Smooth muscle cell (in vitro differentiated cells): Measurements from ENCODE around the gene TAOK3. TPM values are rescaled to one million over a fixed set of nuclear protein-coding genes. Genes with fewer than 3 reads are reported as not detected.
A peak's percentile ranks its signal among the peaks of the same experiment; 100 is the strongest.

Experiments
- DNase-seq: peaks from one replicate; lab custom pipeline; 2025; ENCODE audit not compliant: unreplicated experiment; lab: John Stamatoyannopoulos, UW
- H2AFZ ChIP-seq: fragments of 200-600 bp; sonication (generic); 2 replicates; pipeline ENCODE4 v1.6.0; 2016; ENCODE audit warnings: antibody characterized with exemption, low read depth, mild to moderate bottlenecking
- H3F3A ChIP-seq: fragments of 200-600 bp; sonication (generic); 2 replicates; pipeline ENCODE4 v1.6.0; 2017; ENCODE audit warnings: antibody characterized with exemption, low read depth
- H3K27ac ChIP-seq: fragments of 200-600 bp; sonication (generic); 2 replicates; pipeline ENCODE4 v1.5.1; 2016; ENCODE audit warnings: low read depth, mild to moderate bottlenecking
- H3K27me3 ChIP-seq: fragments of 200-600 bp; sonication (generic); 2 replicates; pipeline ENCODE4 v1.6.1; 2016; ENCODE audit warnings: low read depth, mild to moderate bottlenecking
- H3K36me3 ChIP-seq: fragments of 200-600 bp; sonication (generic); 2 replicates; pipeline ENCODE4 v1.5.1; 2016; ENCODE audit warnings: low read depth
- H3K4me1 ChIP-seq: fragments of 200-600 bp; sonication (generic); 2 replicates; pipeline ENCODE4 v1.5.1; 2016; ENCODE audit warnings: low read depth
- H3K4me2 ChIP-seq: fragments of 200-600 bp; sonication (generic); 2 replicates; pipeline ENCODE4 v1.6.0; 2016; ENCODE audit warnings: mild to moderate bottlenecking
- H3K4me3 ChIP-seq: fragments of 200-600 bp; sonication (generic); 2 replicates; pipeline ENCODE4 v1.5.1; 2016; ENCODE audit warnings: mild to moderate bottlenecking
- H3K79me2 ChIP-seq: fragments of 200-600 bp; sonication (generic); 2 replicates; pipeline ENCODE4 v1.6.0; 2016; ENCODE audit warnings: low read depth, mild to moderate bottlenecking
- H3K9ac ChIP-seq: fragments of 200-600 bp; sonication (generic); 2 replicates; pipeline ENCODE4 v1.6.0; 2016; ENCODE audit warnings: low read depth
- H3K9me3 ChIP-seq: fragments of 200-600 bp; sonication (generic); replicated peaks from 2 replicates; pipeline ENCODE4 v1.5.1; 2016; ENCODE audit warnings: low read depth
- H4K20me1 ChIP-seq: fragments of 200-600 bp; sonication (generic); 2 replicates; pipeline ENCODE4 v1.6.0; 2016; ENCODE audit warnings: low read depth
- WGBS: methylation state at CpG from one replicate; pipeline ENCODE4 v1.1.7; 2016; ENCODE audit warnings: low lambda C conversion rate; 5-methylcytosine and 5-hydroxymethylcytosine counted together
- polyA plus RNA-seq: library from polyadenylated mRNA; unstranded; fragments of >200 nt; fragmentation: Nextera tagmentation; extraction: Ambion mirVana; gene quantifications from 2 replicates; pipeline ENCODE4 v1.2.1, GENCODE V29; 2016
- total RNA-seq: library from RNA; depleted of rRNA; stranded (reverse); fragments of >200 nt; gene quantifications from 2 replicates; pipeline ENCODE4 v1.2.3, GENCODE V29; 2014
- TF ChIP-seq, protein P1 (sequence below): fragments of 200-600 bp; sonication (generic); IDR thresholded peaks from 2 replicates; pipeline ENCODE4 v1.5.1; 2017; ENCODE audit warnings: borderline replicate concordance, mild to moderate bottlenecking, antibody characterized with exemption; ENCODE audit not compliant: insufficient read depth, poor library complexity, severe bottlenecking

Gene TAOK3
- total and polyA plus RNA-seq, 2 experiments from 2014 or later: 7.3 to 7.9 TPM

DNA sequence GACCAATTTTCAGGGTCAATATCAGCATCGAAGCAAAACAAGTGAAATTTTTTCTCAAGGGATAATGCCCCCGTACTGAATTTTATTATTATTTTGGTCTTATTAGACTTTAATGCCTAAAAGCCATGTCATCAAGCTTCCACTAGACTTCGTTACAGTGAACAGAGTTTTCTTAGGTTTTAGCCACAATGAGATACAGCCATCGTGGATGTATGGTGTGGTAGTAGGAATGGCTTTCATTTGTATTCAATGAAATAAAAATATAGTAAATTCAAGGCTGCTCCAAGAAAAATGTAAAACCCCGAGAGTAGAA lies 11.7 kb downstream of the TAOK3 start:
- H3K9ac ChIP-seq: no peak overlapping the region
- no peaks in the 10 kb centered on the region for H3K4me1 ChIP-seq
- H3K27me3 ChIP-seq: no peaks in the 10 kb centered on the region
- H3K4me3 ChIP-seq: no peak overlapping the region
- no peak overlapping the region for H2AFZ ChIP-seq
- no peaks in the 10 kb centered on the region for H4K20me1 ChIP-seq
- peak overlapping the region; percentile 31 for H3K4me2 ChIP-seq
- TF ChIP-seq, protein P1, sequence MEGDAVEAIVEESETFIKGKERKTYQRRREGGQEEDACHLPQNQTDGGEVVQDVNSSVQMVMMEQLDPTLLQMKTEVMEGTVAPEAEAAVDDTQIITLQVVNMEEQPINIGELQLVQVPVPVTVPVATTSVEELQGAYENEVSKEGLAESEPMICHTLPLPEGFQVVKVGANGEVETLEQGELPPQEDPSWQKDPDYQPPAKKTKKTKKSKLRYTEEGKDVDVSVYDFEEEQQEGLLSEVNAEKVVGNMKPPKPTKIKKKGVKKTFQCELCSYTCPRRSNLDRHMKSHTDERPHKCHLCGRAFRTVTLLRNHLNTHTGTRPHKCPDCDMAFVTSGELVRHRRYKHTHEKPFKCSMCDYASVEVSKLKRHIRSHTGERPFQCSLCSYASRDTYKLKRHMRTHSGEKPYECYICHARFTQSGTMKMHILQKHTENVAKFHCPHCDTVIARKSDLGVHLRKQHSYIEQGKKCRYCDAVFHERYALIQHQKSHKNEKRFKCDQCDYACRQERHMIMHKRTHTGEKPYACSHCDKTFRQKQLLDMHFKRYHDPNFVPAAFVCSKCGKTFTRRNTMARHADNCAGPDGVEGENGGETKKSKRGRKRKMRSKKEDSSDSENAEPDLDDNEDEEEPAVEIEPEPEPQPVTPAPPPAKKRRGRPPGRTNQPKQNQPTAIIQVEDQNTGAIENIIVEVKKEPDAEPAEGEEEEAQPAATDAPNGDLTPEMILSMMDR: no peak
- H3K9me3 ChIP-seq: no peaks in the 10 kb centered on the region
- H3K79me2 ChIP-seq: no peaks in the 10 kb centered on the region
- H3K27ac ChIP-seq: peak overlapping the region; percentile 50
- WGBS: 61% methylated on average over 5 of the region's 5 CpGs
- H3F3A ChIP-seq: no peaks in the 10 kb centered on the region
- no peak for DNase-seq
- no peaks in the 10 kb centered on the region for H3K36me3 ChIP-seq

DNA sequence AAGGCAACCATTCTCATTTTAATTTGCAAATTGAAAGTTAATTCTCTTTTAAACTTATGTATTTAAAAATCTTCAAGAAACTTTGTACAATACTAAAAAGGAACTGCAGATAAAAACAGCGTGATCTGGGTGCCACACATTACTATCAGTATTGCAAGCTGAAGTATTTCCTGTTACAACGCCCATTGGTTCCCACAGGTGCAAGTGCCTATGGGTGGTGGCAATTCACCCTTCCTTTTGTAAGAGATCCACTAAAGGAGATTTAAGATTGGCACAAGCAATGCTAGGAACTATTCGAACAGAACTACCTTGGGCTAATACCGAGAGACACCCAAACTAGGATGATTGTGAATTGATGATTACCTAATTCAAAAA lies 13.2 kb downstream of the TAOK3 start:
- no peaks in the 10 kb centered on the region for H3K27me3 ChIP-seq
- no peaks in the 10 kb centered on the region for H4K20me1 ChIP-seq
- no peak overlapping the region for H3K9ac ChIP-seq
- no peak overlapping the region for H3K4me2 ChIP-seq
- 97% methylated on average over 4 of the region's 4 CpGs for WGBS
- no peaks in the 10 kb centered on the region for H3K4me1 ChIP-seq
- H2AFZ ChIP-seq: no peak overlapping the region
- no peak overlapping the region for H3K4me3 ChIP-seq
- no peak overlapping the region for H3K27ac ChIP-seq
- no peaks in the 10 kb centered on the region for H3K9me3 ChIP-seq
- no peaks in the 10 kb centered on the region for H3F3A ChIP-seq
- H3K79me2 ChIP-seq: no peaks in the 10 kb centered on the region
- TF ChIP-seq, protein P1: no peak
- no peak for DNase-seq
- no peaks in the 10 kb centered on the region for H3K36me3 ChIP-seq

DNA sequence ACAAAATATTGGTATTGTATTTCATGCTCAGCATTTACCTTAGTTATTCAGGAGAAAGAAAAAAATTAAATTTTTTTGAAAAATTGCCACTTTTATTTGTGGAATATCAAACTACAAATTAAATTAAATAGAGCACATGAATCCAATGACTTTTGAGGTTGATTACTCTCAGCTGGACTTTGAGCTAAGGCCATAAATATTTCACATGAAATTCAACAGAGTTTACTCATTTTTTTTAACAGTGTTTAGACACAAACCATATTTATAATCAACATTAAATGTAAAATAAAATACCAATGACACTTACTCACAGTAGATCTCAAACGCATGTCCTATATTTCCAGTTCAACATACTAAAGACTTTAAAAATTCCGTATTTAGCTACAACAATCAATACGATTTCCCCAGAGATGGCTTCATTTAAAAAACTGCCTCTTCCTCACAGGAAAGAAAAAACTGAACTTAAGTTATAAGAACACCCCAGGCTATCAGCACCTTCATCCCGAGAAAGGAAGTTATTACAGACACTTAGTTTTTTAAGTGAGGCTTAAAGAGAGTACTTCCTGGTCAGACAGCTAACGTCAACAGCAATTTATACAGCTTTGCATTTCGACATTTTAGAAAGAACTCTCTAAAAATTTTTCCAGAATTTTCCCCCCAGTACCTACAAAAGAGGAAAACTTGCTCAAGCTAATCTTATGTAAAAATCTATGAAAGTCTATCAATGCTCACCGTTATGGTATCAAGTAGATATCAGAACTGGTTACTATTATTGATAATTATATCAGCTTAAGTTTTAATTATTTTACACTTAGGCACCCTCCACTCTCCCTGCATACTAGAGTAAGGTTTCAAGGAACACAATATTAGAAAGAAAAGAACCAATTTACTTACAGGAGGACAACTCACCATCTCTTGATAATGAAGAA lies 13.8 kb downstream of the TAOK3 start:
- Histone ChIP-seq H3K36me3 (no peaks in the 10 kb centered on the region), H3K9ac (no peak overlapping the region), H4K20me1 (no peaks in the 10 kb centered on the region), H3F3A (no peaks in the 10 kb centered on the region), H3K27me3 (no peaks in the 10 kb centered on the region), H3K79me2 (no peaks in the 10 kb centered on the region), H2AFZ (no peak overlapping the region), H3K9me3 (no peaks in the 10 kb centered on the region), H3K27ac (no peak overlapping the region), H3K4me2 (no peak overlapping the region), H3K4me1 (no peaks in the 10 kb centered on the region), H3K4me3 (no peak overlapping the region)
- TF ChIP-seq, protein P1: no peak
- 79% methylated on average over 7 of the region's 7 CpGs for WGBS
- no peak for DNase-seq

DNA sequence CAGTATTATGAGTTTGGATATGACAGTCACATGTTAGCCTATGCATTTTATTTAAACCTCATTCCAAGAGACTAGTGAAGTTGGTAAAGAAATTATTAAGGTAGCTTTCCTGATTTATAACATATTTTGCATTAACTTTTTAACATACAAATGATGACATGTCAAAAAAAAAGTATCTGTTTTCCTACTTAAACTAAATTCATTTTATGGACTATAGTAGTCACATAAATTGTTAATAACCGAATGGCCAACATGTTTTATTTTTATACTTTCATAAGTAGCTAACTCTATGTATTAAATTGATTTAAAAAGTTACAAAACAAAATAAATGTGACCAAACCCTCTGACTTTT lies 14.7 kb downstream of the TAOK3 start:
- no peak overlapping the region for H3K27ac ChIP-seq
- no peak overlapping the region for H3K9ac ChIP-seq
- H3K27me3 ChIP-seq: no peaks in the 10 kb centered on the region
- no peaks in the 10 kb centered on the region for H3K9me3 ChIP-seq
- H3K4me1 ChIP-seq: no peaks in the 10 kb centered on the region
- H3K79me2 ChIP-seq: no peaks in the 10 kb centered on the region
- no peak overlapping the region for H2AFZ ChIP-seq
- H3K4me3 ChIP-seq: no peak overlapping the region
- DNase-seq: no peak
- no peak overlapping the region for H3K4me2 ChIP-seq
- no peaks in the 10 kb centered on the region for H3F3A ChIP-seq
- TF ChIP-seq, protein P1: no peak
- WGBS: 97% methylated on average over 1 of the region's 1 CpG
- no peaks in the 10 kb centered on the region for H3K36me3 ChIP-seq
- H4K20me1 ChIP-seq: no peaks in the 10 kb centered on the region
